Uterus (tissue), 2 donors: ENCODE data around the gene STARD10.

Experiments used
- CTCF ChIP-seq, 4 experiments: fragments of 200-600 bp in 2 of 4; fragments of 450-650 bp in 2 of 4; sonication (generic) in 2 of 4; IDR thresholded peaks; one replicate each; pipeline ENCODE4 v1.5.1; 2016 to 2019; ENCODE audit warnings: antibody characterized with exemption in 4 of 4, mild to moderate bottlenecking in 2 of 4, moderate library complexity in 1 of 4
- POLR2A ChIP-seq, 2 donors: fragments of 450-650 bp; IDR thresholded peaks; one replicate each; pipeline ENCODE4 v1.6.1; 2016; ENCODE audit warnings: antibody characterized with exemption in 2 of 2, mild to moderate bottlenecking in 1 of 2, moderate library complexity in 1 of 2

- TF ChIP-seq POLR2A (IDR thresholded peaks at IDR 0.05): no peak
- no peak for TF ChIP-seq CTCF (IDR thresholded peaks at IDR 0.05)
These were observed 63.6 kb downstream of the STARD10 start for GRCh38 chr11:72730243-72730642.
